ENCODE results near the gene HIVEP3.

Gene HIVEP3

DNA sequence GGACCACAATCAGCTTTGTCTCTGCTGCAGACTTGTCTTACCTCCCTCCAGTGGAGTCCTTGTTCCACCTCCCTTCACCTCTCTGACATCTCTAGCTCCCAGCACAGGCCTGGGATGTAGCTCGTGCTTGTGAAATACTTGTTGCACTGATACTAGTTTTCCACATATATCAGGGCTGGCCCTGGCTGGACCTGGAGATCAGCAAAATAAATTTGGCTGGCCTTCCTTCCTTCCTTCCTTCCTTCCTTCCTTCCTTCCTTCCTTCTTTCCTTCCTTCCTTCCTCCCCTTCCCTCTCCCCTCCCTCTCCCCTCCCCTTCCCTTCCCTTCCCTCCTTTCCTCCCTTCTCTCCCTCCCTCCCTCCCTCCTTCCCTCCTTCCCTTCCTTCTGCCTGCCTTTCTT lies 196.5 kb downstream of the HIVEP3 start:
- H3K27ac ChIP-seq, result no peak overlapping the region
- no peak for DNase-seq (ENCODE audit: low read depth, low spot score)

DNA sequence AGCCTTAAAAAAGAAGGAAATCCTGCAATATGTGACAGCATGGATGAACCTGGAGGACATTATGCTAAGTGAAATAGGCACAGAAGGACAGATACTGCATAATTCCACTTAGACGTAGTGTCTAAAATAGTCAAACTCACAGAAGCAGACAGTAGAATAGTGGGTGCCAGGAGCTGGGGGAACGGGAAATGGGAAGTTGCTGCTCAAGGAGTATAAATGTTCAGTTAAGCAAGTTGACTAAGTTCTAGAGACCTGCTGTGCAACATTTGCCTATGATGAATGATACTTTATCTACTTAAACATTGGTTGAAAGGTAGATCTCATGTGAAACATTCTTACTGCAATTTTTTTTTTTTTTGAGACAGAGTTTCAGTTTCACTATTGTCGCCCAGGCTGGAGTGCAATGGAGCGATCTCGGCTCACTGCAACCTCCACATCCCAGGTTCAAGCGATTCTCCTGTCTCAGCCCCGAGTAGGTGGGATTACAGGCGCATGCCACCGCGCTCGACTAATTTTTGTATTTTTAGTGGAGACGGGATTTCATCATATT lies 197.8 kb downstream of the HIVEP3 start:
- H3K27ac ChIP-seq, result no peak overlapping the region
- no peak for DNase-seq (ENCODE audit: low read depth, low spot score)

DNA sequence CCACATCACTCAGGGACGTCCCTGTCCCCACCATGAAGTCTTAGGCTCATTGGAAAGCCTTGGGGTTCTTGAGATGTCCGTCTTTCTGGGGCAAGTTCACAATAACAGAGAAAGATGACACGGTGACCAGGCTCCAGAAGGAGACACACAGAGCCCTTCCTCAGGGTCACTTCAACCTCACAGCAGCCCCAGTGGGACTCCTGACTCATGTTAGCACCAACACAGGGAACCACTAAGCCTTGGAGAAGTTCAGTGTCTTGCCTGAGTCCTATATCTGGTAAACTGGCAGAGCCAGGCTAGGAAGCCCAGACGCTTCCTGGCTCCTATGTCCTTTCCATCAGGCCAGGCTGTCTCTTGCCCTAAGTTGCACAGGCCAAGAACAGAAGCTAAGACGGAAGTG lies 199.1 kb downstream of the HIVEP3 start:
- no peak for DNase-seq (ENCODE audit: low read depth, low spot score)
- no peak overlapping the region for H3K27ac ChIP-seq

DNA sequence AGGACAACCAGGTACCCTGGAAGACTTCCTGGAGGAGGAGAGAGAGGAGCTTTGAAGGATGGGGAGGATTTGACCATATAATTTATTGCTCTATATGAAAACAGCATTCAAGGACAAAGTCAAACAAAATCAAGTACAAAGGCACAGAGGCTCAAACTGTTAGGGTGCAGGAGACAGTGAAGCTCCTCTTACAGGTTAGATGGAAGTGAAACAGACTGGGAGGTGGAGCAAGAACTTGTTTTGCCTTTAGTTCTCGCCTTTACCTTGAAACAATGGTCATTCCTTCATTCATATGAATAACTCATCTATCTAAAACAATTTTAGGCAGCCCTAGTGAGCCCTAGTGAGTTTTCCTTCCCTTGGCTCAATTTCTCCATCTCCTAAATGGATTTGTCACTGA lies 199.6 kb downstream of the HIVEP3 start:
- DNase-seq (ENCODE audit: low read depth, low spot score), result no peak
- H3K27ac ChIP-seq, result no peak overlapping the region

DNA sequence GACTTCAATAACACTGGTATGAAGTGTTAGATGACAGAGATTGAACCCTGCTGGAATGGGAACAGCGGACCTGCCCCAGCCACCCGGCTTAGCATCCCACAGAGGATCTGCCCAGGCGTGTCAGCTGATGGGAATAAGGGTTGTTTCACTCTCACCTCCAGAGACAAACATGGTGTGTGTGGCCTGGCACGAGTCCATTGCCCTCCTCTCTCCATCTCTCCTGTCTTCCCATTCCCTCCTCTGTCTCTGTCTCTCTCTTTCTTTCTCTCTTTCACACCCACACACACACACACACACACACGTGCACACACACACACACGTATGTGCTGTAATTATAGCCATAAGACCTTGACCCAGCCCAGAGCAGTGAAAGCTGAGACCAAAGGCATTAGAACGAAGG lies 200.2 kb downstream of the HIVEP3 start:
- DNase-seq (ENCODE audit: low read depth, low spot score), result no peak
- no peak overlapping the region for H3K27ac ChIP-seq

DNA sequence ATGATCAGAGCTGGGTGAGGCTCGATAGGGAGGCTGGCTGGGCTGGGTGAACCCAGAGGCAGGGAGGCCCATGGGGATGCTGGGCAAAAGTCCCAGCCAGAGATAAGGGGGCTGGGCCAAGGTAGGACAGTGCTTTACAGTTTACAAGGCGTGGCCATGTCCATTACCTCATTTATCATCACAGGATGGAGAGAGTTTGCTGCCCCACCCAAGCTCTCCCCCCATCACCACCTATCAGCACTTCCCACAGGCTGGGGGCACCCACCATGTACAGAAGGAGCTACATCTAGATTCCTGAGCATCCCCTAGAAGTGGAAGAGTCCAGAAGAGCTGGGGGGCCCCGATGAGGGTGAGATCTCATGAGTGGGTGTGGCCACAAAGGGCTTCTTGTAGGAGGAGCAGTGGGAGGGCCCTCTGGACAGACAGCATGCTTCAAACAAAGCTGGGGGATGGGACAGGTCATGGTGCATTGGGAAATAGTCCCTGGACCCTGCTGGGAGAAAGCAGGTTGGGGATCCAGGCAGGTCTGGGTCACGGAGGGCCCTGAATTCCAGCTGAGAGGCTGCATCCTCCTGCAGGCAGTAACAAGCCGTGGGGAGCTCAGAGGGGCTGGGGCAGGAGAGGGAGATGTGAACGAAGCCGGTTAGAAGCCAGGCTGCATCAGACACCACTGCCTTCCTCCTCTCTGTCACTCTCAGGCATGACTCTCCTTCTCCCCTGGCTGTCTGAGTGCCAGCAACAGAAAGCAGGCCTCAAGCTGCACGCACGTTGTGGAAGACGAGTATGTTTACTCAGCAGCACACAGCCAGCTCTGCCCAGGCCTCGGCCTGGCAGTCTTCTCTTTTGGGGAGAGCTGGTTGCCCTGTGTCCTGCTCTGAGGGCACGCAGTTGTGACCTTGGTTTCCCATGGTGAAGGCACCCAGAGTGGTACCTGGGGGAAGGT lies 202.3 kb downstream of the HIVEP3 start:
- DNase-seq (ENCODE audit: low read depth, low spot score), result no peak
- no peak overlapping the region for H3K27ac ChIP-seq

DNA sequence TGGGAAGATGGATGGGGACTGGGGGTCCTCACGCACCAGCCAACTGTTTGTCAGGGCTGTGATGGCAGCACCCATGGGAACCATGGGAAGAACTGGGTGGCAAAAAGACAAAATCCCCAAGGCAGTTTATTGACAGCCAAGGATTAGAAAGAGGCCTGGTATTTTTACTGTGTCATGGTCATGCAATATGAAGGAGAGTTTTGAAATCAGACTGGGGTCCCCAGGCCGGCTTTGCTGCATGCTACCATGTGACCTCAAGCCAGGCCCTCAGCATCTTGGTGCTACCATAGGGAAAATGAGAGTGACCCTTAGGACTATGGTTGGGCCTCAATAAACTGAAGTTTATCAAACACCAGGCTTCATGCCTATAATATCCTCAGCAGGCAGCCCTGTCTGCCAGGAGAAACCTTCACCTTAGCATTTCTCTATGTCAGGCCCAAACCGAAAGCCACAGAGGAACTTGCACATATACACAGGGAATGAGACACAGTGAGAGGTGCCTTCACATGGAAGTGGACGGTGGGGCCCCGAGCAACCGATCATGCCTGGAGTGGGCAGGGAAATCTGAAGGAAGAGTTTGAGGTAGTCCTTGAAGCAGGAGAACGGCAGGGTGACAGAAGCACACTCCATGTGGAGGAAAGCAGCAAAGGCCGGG lies 203.2 kb downstream of the HIVEP3 start:
- H3K27ac ChIP-seq, result no peak overlapping the region
- no peak for DNase-seq (ENCODE audit: low read depth, low spot score)

DNA sequence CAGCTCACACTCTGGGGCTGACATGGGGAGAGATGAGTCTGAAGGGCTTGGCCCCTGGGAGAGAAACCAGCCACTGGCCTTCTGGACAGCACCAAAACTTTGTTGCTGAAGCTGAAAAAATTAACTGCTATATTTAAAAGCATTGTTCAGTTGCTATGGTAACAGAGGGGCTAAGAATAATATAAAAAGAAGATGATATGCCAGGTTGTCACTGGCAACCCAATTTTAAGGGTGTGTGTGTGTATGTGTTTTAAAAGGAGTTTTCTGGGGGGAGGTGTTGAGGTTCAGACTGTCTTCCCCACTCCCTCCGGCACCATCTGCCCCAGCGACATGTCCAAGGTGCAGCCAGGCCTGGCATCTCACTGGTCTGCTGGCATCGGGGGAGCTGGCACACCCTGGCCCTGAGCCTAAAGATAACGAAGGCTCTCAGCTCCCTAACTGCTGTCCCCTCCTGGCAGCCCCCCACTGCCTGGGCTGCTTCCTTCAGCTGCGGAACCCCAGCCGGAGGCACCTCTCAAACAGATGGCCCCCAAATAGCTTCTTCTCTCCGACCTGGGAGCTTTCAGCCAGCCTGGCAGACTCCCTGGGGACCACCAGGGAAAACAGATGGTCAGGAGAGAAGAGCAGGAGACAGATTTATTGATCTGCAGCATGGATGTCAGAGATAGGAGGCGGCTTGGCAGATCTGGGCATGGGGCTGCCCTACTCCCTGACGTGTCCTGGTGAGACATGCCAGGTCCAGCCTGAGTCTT lies 203.9 kb downstream of the HIVEP3 start:
- no peak overlapping the region for H3K27ac ChIP-seq
- DNase-seq (ENCODE audit: low read depth, low spot score), result no peak

DNA sequence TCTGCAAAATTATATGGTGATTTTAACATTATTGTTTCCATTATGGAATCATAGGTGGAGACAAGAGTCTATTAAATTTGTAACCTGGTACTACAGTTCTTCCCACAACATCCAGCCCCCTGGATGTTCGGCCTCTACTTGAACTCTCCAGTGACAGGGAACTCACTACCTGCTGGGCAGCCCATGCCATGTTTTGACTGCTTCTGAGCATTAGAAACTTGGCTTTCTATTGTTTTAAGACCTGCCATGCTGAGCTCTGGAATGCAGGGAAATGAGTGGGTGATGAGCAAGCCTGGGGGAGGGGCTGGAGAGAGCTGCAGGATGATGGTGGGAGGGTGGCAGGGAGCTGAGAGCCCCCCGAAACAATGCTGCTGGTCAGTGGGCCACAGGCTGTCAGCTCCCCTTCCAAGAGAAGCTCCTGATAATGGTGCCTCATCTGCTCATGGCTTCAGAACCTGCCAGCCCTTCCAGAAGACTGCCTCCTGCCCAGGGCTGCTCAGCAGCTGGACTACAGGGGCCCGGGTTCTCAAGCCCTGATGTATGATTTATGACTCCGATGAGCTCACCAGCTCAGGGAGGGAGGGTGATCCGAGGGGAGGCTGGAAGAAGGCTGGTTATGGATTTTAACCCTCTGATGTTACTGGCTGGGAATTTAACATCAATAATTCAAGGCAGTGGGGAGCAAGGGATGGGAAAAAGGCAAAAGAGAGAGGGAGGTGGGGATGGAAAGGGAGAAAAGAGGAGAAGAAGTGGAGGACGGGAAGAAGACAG lies 205.0 kb downstream of the HIVEP3 start:
- no peak for DNase-seq (ENCODE audit: low read depth, low spot score)
- H3K27ac ChIP-seq, result no peak overlapping the region

DNA sequence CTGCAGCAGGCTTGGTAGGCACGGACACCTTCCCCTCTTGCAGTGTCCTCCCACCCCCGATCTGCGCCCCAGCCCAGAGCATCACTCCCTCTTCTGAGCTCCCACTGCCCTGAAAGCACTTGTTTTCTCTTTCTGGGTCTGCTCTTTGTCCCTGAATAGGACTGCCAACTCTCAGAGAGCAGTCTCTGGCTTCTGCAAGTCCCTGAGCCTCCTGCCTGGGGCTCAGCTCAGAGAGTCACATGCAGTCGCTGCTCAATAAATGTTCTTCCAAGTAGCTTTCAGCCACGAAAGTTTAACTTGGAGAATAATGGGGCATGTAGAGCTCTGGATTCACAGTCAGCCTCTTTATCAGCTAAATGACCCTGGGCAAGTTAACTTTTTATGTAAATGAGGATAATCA lies 205.6 kb downstream of the HIVEP3 start:
- DNase-seq (ENCODE audit: low read depth, low spot score), result no peak
- no peak overlapping the region for H3K27ac ChIP-seq

DNA sequence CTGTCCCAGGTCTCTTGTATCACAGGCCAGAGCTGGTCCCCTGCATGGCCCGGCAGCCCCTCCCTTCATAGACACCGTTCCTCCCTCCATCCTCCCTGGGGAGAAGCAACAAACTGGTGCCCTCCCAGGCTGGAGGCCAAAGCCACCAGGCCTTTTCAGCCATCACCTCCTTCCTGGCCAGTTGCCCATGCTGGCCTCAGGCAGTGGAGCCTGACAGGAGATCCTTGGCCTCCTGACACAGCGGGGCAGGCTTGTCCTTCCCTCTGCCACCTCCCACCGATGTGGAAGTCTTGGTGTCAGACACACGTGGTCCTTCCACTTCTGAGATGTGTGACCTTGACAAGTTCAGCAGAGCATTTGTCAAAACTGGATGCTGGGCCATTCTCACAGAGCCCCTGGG lies 206.0 kb downstream of the HIVEP3 start:
- no peak for DNase-seq (ENCODE audit: low read depth, low spot score)
- H3K27ac ChIP-seq, result no peak overlapping the region

DNA sequence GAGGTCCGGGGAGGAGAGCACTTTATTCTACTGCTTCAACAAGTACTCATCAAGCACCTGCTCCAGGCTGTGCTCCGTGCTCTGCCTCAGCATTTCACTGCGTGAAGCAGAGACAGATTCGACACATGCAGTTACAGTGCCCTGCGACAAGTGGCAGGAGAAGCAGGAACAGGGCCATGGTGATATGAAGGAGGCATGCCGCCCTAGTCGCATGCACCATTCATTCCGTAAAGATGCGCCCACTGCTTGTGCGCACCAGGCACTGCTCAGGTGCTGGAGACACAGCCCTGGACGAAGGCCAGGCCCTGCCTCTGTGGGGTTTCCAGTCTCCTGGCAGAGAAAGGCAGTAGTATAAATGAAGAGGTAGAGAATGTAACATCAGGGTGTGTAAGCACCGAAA lies 206.6 kb downstream of the HIVEP3 start:
- no peak for DNase-seq (ENCODE audit: low read depth, low spot score)
- H3K27ac ChIP-seq, result no peak overlapping the region

DNA sequence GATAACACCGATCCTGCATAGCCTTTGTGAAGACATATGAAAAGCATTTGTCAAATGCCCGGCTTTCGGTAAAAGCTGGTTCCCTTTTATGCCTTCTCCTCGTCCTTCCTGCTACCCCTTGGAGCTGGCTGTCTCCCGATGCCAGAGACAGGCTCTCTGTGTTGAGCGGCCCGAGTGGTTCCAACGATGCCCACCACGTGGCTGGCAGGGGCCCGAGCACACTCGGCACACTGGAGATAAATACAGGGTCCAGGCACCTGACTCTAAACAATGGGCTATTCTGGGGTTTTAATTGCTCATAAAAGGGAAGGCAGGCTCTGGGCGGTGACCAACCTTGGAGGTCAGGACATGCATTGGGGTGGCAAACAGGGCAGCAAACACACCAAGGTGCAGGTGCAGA lies 207.1 kb downstream of the HIVEP3 start:
- DNase-seq (ENCODE audit: low read depth, low spot score), result no peak
- no peak overlapping the region for H3K27ac ChIP-seq

DNA sequence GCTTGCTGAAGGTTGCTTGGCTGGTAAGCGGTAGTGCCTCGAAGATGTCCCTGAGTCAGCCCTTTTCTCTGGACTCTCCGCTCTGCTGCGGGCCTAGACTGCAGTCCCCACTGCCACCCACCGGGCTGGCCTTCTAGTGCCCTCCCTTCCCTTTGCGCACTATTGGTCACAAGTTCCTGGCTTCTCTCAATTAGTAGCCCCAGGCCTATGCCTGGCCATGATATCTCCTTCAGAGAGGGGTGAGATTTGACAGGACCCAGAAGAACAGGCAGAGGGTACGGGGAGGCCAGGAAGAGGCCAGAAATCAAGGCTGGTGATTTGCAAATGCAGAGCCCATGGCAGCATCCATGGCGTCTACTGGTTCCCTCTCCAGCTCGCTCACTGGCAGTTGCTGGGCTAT lies 207.7 kb downstream of the HIVEP3 start:
- no peak overlapping the region for H3K27ac ChIP-seq

DNA sequence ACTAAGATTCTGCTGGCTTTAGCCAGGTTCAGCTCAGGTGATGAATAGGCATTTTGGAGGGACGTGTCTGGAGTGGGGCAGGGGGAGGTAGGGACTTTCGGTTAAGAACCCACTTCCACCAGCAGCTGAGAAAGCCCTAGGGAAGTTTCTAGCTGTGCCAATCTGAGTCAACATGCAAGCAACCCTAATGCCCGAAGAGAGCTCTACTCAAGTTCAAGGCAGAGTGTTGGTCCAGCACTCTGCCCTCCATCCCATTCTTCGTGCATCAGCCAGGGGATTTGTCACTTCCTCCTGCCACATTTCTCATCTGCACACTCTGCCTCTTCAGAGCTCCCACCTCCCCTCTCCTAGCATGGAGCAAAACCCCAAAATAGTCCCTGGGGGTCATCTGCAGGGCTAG lies 208.8 kb downstream of the HIVEP3 start:
- no peak overlapping the region for H3K27ac ChIP-seq
- no peak for DNase-seq (ENCODE audit: low read depth, low spot score)

More for the DNA sequence above, 207.7 kb downstream of the HIVEP3 start:
- no peak for DNase-seq (ENCODE audit: low read depth, low spot score)

DNA sequence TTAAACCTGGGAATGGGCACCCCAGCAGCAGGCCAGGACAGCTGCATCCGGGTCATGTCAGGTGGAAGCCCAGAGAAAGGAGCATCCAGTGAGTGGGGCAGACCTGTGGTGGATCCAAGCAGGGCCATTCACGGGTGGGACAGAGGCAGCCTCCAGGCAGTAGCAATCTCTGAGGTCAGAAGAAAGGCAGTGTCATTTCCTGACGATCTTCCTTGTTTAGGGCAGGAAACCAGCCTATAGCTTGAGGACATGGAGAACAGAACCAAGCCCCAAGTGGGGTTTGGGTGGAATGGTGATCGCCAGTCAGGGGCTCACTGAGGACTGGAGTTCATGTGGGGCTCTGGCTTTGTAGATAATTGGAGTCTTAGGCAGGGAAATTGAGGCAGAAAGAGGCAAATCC lies 209.4 kb downstream of the HIVEP3 start:
- no peak overlapping the region for H3K27ac ChIP-seq
- DNase-seq (ENCODE audit: low read depth, low spot score), result no peak

DNA sequence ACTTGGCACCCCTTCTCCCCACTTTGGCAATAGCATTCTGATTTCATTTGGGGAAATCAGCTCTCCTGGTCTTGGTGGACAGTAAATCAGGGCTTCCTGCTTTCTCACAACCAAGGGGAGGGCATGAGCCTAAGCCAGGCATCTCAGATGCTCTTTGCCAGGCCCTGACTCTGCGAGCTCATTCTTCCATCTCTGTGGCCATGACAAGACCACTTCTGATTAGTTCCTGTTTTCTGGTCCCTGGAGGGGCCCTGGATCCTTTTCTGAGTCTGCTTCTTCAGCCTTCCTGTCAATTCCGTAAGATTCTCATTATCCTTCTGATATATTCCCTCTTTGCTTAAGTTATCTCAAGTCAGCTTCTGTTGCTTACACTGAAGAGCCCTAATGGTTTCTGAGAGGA lies 210.4 kb downstream of the HIVEP3 start:
- H3K27ac ChIP-seq, result no peak overlapping the region
- DNase-seq (ENCODE audit: low read depth, low spot score), result no peak

DNA sequence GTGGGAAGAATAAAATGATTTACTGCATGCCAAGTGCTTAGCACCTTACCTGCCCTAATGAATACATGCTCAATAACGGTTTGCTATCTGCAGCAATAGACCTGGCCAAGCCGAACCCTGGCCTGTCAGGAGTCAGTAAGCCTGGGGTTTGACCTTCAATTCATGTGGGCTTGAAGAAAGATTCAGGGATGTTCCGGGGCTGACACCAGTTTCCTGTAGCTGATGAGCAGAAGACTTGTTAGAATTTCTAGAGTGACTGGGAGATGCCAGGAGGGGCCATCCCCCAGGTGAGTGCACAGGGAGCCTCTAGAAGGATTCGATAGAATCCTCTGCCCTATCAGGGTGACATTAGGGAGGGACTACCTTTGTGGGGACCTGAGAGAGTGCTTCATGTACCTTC lies 210.9 kb downstream of the HIVEP3 start:
- H3K27ac ChIP-seq, result no peak overlapping the region
- DNase-seq (ENCODE audit: low read depth, low spot score), result no peak

DNA sequence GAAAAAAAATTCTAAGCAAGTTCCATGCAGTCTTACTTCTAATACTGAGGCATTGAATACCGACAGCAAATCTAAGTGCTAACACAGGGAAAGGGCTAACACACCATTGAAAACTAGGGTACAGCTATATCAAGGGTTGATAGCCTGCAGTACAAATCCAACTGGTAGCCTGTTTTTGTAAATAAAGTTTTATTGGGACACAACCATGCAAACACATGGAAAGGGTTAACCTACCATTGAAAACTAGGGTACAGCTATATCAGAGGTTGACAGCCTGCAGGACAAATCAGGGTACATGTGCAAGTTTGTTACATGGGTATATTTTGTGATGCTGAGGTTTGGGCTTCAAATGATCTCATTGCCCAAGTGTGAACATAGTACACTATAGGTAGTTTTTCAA lies 212.9 kb downstream of the HIVEP3 start:
- DNase-seq (ENCODE audit: low read depth, low spot score), result no peak
- H3K27ac ChIP-seq, result no peak overlapping the region

DNA sequence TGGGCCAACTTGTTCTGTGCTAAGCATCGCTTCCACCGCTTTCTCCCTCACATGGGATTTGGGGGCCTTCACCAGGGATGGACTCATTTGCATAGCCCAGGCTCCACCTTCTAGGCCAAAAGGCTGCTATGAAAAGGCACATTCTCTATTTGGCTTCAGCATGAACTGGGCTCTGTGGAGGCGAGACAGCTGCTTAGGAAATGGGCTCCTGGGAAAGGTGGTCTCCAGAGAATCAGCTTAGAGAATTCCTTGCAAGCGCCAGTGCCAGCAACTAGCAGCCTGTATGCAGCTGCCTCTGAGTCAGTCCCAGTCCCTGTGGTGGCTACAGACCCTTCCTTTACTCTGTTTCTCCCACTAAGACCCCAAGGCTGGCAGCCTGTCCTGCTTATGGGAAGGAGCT lies 214.5 kb downstream of the HIVEP3 start:
- DNase-seq (ENCODE audit: low read depth, low spot score), result no peak
- no peak overlapping the region for H3K27ac ChIP-seq

All from epithelial cell of prostate (primary cell).